ENCODE data around the gene ZIC4.

GRCh38 chr3:147407114-147407497, 763 bp upstream of the ZIC4 start:
- TF ChIP-seq CTCF (IDR thresholded peaks at IDR 0.05) (no peak), EZH2phosphoT487 (IDR thresholded peaks at IDR 0.05; ENCODE audit: borderline replicate concordance, low read depth) (no peak), MAX (IDR thresholded peaks at IDR 0.05; ENCODE audit: low read depth) (no peak), GABPA (IDR thresholded peaks at IDR 0.05; ENCODE audit: low read depth) (no peak), TAF1 (IDR thresholded peaks at IDR 0.05; ENCODE audit: borderline replicate concordance, low read depth, low read length) (no peak)
